ENCODE measurements around the gene DNASE1.
"Not testable (repeated sequence)": the region's sequence is repeated elsewhere in the genome, so short reads cannot be mapped to it uniquely, and the experiment has no call there.

Gene DNASE1

GRCh38 chr16:3654249-3654991 lies at the start of gene DNASE1:
TSS of gene DNASE1 (plus strand) at chr16:3654691. CDS start at chr16:3655374, 683 bp downstream.
- DNase-seq, result peak; percentile 5

- peak; percentile 19 for DNase-seq
Observed at GRCh38 chr16:3606441-3606840, 48.0 kb upstream of the DNASE1 start.

- DNase-seq, result no peak
Observed at GRCh38 chr16:3607161-3607560, 47.3 kb upstream of the DNASE1 start.

GRCh38 chr16:3607634-3608033 lies 46.9 kb upstream of the DNASE1 start:
- DNase-seq, result no peak

GRCh38 chr16:3608069-3608468 lies 46.4 kb upstream of the DNASE1 start:
- no peak for DNase-seq

DNA sequence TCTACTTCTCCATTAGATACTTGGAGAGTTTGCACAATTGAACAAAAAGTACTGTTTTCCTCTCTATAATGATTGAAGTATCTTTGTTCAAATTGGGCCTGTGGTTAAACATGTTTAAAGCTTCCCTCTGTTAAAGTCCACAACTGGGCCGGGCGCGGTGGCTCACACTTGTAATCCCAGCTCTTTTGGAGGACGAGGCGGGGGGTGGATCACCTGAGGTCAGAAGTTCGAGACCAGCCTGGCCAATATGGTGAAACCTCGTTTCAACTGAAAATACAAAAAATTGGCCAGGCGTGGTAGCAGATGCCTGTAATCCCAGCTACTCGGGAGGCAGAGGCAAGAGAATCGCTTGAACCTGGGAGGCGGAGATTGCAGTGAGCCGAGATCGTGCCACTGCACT lies 45.5 kb upstream of the DNASE1 start:
- not testable (repeated sequence) for DNase-seq

DNA sequence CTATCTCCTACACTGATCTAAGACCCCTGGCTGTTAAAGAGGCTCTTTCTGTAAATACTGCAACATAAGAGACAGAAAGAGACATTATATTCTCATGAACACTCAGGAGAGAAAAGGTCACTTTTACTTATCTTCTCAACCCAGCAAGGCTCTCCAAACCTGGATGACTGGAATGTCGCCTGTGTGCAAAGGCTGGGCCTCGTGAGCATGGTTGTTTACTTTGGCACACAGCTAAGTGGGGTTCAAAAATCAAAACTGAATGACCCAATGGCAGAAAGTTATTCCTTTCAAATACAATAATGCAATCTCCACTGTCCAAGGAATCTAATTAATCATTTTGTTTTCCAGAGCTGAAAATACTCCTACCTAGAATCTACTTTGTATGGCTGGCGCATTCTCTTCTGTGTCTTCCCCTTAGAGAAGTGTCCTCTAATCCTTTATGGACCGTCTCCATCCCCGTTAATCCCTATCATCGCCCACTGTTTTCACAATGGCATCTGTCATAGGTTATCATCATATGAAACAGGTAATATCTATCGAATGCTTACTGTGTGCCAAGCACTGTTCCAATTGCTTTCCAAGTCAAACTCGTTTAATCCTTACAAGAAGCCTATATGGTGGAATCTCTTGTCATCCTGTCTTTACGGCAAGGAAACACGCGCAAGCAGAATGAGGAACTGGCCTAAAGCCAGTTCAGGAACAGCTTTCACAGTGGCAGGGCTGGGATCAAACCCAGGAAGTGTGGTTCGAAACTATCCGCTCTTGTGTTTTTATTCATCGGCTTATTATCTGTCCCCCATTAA lies 44.4 kb upstream of the DNASE1 start:
- DNase-seq, result no peak

GRCh38 chr16:3610698-3611145 lies 43.8 kb upstream of the DNASE1 start:
- DNase-seq, result no peak

- DNase-seq, result peak; percentile 75
Observed at GRCh38 chr16:3611146-3611975, 43.1 kb upstream of the DNASE1 start, which contains the start of gene SLX4. TSS of gene SLX4 (minus strand) at chr16:3611606. CDS start at chr16:3608964, 2,642 bp downstream.

DNA sequence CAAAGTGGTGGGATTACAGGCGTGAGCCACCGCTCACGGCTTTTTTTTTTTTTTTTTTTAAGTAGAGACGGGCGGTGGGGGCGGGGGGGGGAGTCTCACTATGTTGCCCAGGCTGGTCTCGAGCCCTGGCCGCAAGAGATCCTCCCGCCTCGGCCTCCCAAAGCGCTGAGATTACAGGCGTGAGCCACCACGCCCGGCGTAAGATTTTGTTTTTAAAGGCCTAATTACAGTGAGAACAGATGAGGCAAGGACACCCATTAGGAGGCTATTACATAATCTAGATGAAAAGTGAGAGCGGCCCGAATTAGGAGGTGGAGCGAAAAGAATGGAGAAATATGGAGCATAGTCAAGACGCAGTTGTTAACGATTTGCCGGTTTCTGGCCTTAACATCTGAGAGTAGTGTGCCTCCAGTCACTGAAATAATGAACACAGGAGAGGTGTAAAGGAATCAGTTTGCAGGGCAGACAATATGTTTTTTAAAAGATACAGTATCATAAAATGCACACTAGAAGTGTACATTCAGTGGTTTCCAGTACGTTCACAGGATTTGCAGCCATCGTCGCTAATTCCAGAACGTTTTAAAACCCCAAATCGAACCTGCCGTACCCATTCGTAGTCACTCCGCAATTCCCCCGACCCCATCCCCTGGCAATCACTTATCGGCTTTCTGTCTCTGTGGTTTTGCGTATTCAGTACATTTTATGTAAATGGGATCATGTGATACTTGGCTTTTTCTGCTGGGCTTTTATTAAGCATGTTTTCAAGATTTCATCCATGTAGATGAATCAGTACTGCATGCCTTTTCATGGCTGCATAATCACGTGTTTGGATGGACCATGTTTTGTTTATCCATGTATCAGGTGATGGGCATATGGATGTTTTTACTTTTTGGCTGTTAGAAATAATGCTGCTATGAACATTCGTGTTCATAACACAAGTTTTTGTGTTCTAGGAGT lies 41.7 kb upstream of the DNASE1 start:
- DNase-seq, result no peak

DNA sequence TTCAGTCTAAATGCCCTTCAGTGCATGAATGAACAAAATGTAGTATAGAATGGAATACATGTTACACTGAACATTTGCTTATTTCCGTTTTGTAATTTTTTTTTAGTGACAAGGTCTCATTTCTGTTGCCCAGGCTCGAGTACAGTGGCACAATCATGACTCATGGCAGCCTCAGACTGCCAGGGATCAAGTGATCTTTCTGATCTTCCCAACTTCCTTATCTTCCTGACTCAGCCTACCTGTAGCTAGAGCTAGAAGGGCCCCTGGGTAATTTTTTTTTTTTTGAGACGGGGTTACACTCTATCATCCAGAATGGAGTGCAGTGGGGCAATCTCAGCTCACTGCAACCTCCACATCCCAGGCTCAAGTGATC lies 35.7 kb upstream of the DNASE1 start:
- DNase-seq, result no peak

GRCh38 chr16:3623642-3624041 lies 30.8 kb upstream of the DNASE1 start:
- no peak for DNase-seq

DNA sequence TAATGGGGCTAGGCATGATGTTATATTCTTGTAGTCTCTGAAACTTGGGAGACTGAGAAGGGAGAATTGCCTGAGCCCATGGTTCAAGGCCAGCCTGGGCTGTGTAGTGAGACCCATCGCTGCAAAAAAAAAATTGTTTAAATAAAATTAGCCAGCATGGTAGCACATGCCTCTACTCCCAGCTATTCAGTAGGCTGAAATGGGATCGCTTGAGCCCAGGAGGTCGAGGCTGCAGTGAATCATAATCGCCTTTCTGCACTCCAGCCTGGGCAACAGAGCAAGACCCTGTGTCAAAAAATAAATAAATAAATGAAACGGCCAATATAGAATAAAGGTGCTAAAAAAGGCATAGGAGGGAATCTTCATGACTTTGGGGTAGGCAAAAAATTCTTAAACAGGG lies 29.2 kb upstream of the DNASE1 start:
- no peak for DNase-seq

GRCh38 chr16:3625911-3626732 lies 28.4 kb upstream of the DNASE1 start:
- no peak for DNase-seq

GRCh38 chr16:3637371-3637923 lies 17.0 kb upstream of the DNASE1 start:
- DNase-seq, result no peak

DNA sequence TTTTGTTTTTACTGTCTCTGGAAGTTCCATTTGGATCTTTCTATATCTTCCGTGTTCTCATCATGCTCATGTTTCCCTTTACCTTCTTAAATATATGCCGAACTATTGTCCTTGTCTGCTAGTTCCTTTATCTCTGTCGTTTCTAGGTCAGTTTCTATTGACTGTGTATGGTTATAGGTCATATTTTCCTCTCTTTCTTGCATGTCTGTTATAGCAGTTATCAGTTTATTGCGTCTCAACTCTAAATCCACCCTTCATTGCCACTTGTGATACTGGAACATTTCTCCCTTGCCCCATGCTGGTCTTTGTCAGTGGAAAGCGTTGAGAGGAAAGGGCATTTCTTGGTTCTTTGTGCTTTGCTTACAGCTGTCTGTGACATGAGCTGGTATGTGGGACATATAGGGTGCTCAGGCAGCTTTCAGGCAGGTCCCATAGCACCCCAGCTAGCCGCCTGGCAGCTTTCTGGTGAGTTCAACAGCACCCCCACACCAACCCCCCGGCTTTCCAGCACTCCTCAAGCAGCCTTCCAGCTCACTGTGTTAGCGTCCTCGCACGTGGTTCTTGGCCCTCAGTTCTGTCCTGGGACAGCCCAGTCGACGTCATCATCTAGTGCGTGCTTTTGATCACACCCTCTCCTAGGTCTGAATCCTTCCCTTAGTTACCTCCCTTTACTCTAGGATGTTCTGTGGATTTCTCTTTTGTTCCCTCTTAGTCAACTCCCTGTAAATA lies 15.4 kb upstream of the DNASE1 start:
- DNase-seq, result no peak

- no peak for DNase-seq
Observed at GRCh38 chr16:3640207-3640606, 14.3 kb upstream of the DNASE1 start.

DNA sequence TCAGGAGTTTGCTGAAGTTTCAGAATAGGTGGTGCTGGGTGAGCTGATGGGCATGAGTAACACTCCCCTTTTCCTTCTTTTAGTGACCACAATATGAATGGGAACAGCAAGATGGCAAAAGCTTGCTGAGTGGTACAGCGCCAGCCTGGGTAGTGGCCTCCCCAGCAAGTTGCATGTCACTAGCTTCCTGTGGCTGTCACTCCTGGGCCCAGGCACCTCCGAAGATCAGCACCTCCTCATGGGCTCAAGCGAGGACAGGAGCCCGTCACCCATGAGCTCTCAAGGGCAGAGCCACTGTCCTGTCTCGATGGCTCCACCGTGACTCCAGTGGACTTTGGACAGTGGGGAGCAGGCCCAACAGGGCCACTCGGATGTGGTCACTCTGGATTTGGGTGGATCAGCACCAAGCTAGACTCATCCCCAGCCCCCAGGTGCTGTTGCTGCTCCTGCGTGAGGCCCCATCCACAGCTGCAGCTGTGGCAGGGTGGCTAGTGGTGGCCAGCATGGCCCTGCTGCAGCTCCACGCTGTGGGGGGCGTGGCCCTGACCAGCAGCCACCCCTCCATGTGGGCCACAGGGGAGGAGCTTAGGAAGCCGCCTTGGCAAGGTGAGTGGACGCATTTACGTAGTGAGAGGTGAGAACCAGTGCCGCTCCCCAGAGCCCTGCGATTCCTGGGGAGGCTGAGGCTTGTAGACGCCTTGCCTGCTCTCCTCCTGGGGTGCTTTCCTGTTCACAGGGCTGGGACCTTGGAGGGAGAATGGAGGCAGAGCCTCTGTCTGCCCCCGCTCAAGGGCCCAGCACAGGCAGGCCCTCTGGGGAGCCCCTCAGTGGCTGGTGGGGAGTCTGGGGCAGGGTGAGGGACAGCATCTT lies 13.6 kb upstream of the DNASE1 start:
- DNase-seq, result no peak

GRCh38 chr16:3641801-3642396 lies 12.6 kb upstream of the DNASE1 start:
- DNase-seq, result no peak
